AG08395 (cell line): Measurements from ENCODE around the gene SF3B2.
"Not testable (repeated sequence)": the region's sequence is repeated elsewhere in the genome, so short reads cannot be mapped to it uniquely, and the experiment has no call there.

ENCODE experiments used
- DNase-seq: peaks from one replicate; pipeline ENCODE4 v3.0.0; 2012; ENCODE audit warnings: mixed read lengths, low spot score

The SF3B2 gene

GRCh38 chr11:66072081-66072480 lies 19.9 kb downstream of the SF3B2 start:
- no peak for DNase-seq

GRCh38 chr11:66072518-66072917 lies 20.4 kb downstream of the SF3B2 start:
- no peak for DNase-seq

- no peak for DNase-seq
These were observed 21.5 kb downstream of the SF3B2 start for GRCh38 chr11:66073669-66074068.

- DNase-seq: no peak
These were observed 23.1 kb downstream of the SF3B2 start for GRCh38 chr11:66075273-66075672.

- no peak for DNase-seq
These were observed 24.4 kb downstream of the SF3B2 start for GRCh38 chr11:66076561-66076960.

- no peak for DNase-seq
These were observed 25.8 kb downstream of the SF3B2 start for GRCh38 chr11:66077927-66078326.

- DNase-seq: not testable (repeated sequence)
These were observed 26.8 kb downstream of the SF3B2 start for GRCh38 chr11:66078949-66079348.

- DNase-seq: peak; percentile 89
These were observed 28.1 kb downstream of the SF3B2 start for GRCh38 chr11:66080055-66080817.

- DNase-seq: no peak
These were observed 29.3 kb downstream of the SF3B2 start for GRCh38 chr11:66081505-66081904.

GRCh38 chr11:66082946-66083698 lies 31.0 kb downstream of the SF3B2 start:
- DNase-seq: no peak

GRCh38 chr11:66083767-66084166 lies 31.6 kb downstream of the SF3B2 start:
- DNase-seq: no peak

- no peak for DNase-seq
These were observed 32.8 kb downstream of the SF3B2 start for GRCh38 chr11:66084821-66085475.

GRCh38 chr11:66087148-66087908 lies 35.2 kb downstream of the SF3B2 start:
- no peak for DNase-seq

- DNase-seq: no peak
These were observed 36.9 kb downstream of the SF3B2 start for GRCh38 chr11:66089067-66089466.

- DNase-seq: no peak
These were observed 38.1 kb downstream of the SF3B2 start for GRCh38 chr11:66090288-66090687.

- not testable (repeated sequence) for DNase-seq
These were observed 40.0 kb downstream of the SF3B2 start for GRCh38 chr11:66092125-66092524.

- DNase-seq: not testable (repeated sequence)
These were observed 47.6 kb downstream of the SF3B2 start for GRCh38 chr11:66099746-66100145.

- no peak for DNase-seq
These were observed 48.3 kb downstream of the SF3B2 start for GRCh38 chr11:66100272-66101065.

- DNase-seq: no peak
These were observed 48.9 kb downstream of the SF3B2 start for GRCh38 chr11:66101066-66101464.

- no peak for DNase-seq
These were observed 52.0 kb downstream of the SF3B2 start for GRCh38 chr11:66104057-66104638.
